Purkinje cell (primary cell): ENCODE results near the gene TFPI. TPM values are rescaled to one million over a fixed set of nuclear protein-coding genes. Genes with fewer than 3 reads are reported as not detected.

Source experiments
- polyA plus RNA-seq: library from polyadenylated mRNA; unstranded; fragments of >200 nt; fragmentation: Nextera tagmentation; gene quantifications from 2 replicates; pipeline ENCODE4 v1.2.1, GENCODE V29; 2014

The TFPI gene
- 6.2 and 7.4 TPM in 2 replicates for polyA plus RNA-seq

DNA sequence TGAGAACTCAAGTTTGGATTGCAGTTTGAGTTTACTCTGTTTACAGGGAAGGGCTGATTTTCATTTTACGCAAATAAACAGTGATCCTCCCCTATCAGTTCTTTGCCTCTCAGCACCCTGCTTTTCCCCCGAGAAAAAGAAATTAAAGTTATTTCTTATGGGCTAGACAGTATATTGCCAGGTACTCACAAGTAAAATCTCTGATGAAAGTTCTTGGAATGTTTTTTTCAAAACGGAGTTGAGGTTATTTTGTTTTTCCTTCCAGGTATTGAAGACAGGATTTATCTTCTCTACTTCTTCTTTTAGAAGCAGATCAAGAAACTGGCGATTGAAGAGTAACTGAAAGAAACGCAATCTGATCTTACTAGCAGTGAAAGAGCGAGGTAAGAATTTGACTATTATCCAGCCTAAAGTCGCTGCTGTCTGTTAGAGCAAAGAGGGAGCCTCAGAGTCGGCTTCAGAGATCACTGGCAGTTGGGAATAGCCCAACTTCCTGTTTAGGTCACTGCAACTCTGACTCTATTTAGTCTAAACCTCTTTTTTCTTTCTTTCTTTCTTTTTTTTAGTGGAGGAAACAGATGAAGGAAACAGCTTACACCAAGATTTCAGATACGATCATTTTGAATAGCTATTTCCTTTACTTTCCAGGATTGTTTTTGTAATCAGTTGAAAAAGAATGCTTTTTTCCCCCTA is at the start of gene TFPI:
Gene TFPI, minus strand, starts transcription at position 425 of the 693 bp plus-strand sequence. CDS start 50,667 bp downstream, outside the sequence.

Other genes starting within 250 kb of the TFPI start
- 6.8 and 29.8 TPM in 2 replicates for gene CALCRL, start 106.2 kb downstream of the TFPI start, polyA plus RNA-seq